OCI-LY7 (cell line): ENCODE results near the gene ACOT8.

Experiments used
- EZH2phosphoT487 ChIP-seq: fragments of 200-600 bp; sonication (generic); IDR thresholded peaks from 2 replicates; pipeline ENCODE4 v1.6.1; 2018; ENCODE audit warnings: low read depth, borderline replicate concordance, mild to moderate bottlenecking, mixed run types, antibody characterized with exemption, low read length, moderate library complexity, mixed read lengths
- TF ChIP-seq, protein P1 (sequence below): fragments of 200-600 bp; sonication (generic); conservative IDR thresholded peaks from 2 replicates; pipeline ENCODE4 v1.5.1; 2014; ENCODE audit warnings: mild to moderate bottlenecking, antibody characterized with exemption, low read length, moderate library complexity, mixed read lengths

DNA sequence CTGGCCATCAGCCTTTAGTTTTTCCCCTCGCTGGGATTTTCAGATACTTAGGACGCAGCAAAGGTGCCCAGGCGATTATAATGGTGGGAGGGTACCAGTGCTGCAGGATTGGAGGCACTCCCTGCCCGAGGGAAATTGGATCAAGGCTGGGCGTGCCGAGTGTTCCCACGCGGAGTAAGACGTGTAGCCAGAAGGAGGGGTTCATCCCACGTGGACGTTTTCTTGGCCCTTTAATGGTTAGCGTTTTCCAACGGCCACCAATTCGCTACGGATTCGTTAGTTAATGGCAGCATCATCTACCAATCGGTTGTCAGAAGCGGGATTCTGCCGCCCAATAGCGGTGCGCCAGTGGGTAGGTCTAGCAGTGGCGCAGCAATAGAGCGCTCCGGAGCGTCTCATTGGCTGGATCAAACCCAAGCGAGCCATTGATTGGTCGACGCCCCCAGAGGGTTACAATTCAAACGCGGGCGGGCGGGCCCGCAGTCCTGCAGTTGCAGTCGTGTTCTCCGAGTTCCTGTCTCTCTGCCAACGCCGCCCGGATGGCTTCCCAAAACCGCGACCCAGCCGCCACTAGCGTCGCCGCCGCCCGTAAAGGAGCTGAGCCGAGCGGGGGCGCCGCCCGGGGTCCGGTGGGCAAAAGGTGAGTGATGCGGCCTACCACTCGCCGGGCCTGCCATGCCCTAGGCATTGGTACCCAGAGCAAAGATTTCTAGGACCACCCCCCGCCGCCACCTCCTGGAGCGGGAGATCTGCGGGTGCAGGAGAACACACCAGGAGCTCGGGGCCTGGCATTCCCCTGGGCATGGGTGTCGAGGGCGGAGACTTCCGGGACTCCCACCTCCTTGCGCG, 44.8 kb downstream of the ACOT8 start, which contains the start of gene UBE2C:
- TF ChIP-seq, protein P1, sequence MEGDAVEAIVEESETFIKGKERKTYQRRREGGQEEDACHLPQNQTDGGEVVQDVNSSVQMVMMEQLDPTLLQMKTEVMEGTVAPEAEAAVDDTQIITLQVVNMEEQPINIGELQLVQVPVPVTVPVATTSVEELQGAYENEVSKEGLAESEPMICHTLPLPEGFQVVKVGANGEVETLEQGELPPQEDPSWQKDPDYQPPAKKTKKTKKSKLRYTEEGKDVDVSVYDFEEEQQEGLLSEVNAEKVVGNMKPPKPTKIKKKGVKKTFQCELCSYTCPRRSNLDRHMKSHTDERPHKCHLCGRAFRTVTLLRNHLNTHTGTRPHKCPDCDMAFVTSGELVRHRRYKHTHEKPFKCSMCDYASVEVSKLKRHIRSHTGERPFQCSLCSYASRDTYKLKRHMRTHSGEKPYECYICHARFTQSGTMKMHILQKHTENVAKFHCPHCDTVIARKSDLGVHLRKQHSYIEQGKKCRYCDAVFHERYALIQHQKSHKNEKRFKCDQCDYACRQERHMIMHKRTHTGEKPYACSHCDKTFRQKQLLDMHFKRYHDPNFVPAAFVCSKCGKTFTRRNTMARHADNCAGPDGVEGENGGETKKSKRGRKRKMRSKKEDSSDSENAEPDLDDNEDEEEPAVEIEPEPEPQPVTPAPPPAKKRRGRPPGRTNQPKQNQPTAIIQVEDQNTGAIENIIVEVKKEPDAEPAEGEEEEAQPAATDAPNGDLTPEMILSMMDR: no peak
- no peak for TF ChIP-seq EZH2phosphoT487
